Measurements from ENCODE around the gene ENTREP1. TPM values are rescaled to one million over a fixed set of nuclear protein-coding genes. Genes with fewer than 3 reads are reported as not detected.

Gene ENTREP1
- total RNA-seq, 2 experiments from 2014 or later: 0.08 to 0.14 TPM

DNA sequence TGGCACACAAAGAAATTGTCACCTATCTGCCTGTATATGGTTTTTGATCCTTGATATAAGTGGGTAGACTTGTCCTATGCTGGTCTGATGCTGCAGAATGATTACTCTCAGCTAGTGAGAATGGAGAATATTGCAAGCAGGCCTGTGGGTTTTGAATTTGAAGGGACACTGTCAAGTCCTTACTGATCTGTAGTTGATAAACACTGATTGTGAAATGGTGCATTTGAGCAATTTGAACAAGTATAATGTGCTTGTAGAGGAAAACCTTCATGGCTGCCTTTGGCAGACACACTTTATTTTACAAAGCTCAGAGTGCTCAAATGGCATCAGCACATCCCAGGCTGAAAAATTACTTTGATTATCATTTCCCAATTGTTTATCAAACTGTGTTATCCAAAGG lies 9.3 kb downstream of the ENTREP1 start:
- H3K9me3 ChIP-seq (ENCODE audit: control insufficient read depth in 1 of 2, insufficient read depth in 1 of 2, low read length in 2 of 2): no peaks in the 10 kb centered on the region
- intact Hi-C loops (cut with DNase I, micrococcal nuclease): no loop called here
- no peak for ATAC-seq (ENCODE audit: poor library complexity)
- no peak overlapping the region for H3K27ac ChIP-seq (ENCODE audit: low read depth in 1 of 2, low read length in 2 of 2)
- TF ChIP-seq, protein P1, sequence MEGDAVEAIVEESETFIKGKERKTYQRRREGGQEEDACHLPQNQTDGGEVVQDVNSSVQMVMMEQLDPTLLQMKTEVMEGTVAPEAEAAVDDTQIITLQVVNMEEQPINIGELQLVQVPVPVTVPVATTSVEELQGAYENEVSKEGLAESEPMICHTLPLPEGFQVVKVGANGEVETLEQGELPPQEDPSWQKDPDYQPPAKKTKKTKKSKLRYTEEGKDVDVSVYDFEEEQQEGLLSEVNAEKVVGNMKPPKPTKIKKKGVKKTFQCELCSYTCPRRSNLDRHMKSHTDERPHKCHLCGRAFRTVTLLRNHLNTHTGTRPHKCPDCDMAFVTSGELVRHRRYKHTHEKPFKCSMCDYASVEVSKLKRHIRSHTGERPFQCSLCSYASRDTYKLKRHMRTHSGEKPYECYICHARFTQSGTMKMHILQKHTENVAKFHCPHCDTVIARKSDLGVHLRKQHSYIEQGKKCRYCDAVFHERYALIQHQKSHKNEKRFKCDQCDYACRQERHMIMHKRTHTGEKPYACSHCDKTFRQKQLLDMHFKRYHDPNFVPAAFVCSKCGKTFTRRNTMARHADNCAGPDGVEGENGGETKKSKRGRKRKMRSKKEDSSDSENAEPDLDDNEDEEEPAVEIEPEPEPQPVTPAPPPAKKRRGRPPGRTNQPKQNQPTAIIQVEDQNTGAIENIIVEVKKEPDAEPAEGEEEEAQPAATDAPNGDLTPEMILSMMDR (IDR thresholded peaks at IDR 0.05): no peak
- Mint-ChIP-seq H3K27ac (no peak overlapping the region), H3K36me3 (ENCODE audit: low read depth) (no peaks in the 10 kb centered on the region), H3K4me1 (ENCODE audit: low read depth) (no peaks in the 10 kb centered on the region), H3K27me3 (peaks cover 24% of the 10 kb centered on the region), H3K4me3 (no peak overlapping the region), H3K9me3 (no peaks in the 10 kb centered on the region)
- no peak for DNase-seq
- H3K27me3 ChIP-seq (ENCODE audit: control insufficient read depth in 1 of 2, insufficient read depth in 2 of 2, low read length in 2 of 2): no peaks in the 10 kb centered on the region
- ChIA-PET CTCF (no interaction called here), POLR2A (no interaction called here)
- no peaks in the 10 kb centered on the region for H3K4me1 ChIP-seq (ENCODE audit: insufficient read depth, low read length)
- H3K4me3 ChIP-seq (ENCODE audit: low read length): no peak overlapping the region
- no peaks in the 10 kb centered on the region for H3K36me3 ChIP-seq (ENCODE audit: insufficient read depth, low read length)

DNA sequence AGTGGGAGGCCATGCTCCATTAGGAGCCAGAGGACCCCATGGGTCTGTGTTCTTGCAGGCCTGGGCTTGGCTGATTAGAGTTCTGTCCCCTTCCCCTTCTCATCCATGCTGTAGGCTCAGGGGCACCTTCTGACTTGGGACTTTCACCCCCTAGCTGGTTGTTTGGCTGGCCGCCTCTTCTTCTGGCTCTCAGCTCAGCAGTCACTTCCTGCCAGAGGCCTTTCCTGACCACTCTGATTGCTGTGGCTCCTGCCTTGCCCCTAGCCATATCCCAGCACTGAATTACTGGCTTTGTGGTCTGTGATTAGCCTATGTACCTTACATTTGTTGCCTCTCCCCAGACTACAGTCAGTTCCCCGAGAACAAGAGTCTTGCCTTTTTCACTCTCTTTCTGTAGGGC lies 14.6 kb downstream of the ENTREP1 start:
- Histone ChIP-seq H3K36me3 (ENCODE audit: insufficient read depth, low read length) (no peaks in the 10 kb centered on the region), H3K27ac (ENCODE audit: low read depth in 1 of 2, low read length in 2 of 2) (no peak overlapping the region), H3K27me3 (ENCODE audit: control insufficient read depth in 1 of 2, insufficient read depth in 2 of 2, low read length in 2 of 2) (no peaks in the 10 kb centered on the region), H3K9me3 (ENCODE audit: control insufficient read depth in 1 of 2, insufficient read depth in 1 of 2, low read length in 2 of 2) (no peaks in the 10 kb centered on the region), H3K4me1 (ENCODE audit: insufficient read depth, low read length) (no peaks in the 10 kb centered on the region), H3K4me3 (ENCODE audit: low read length) (no peak overlapping the region)
- Mint-ChIP-seq H3K9me3 (no peaks in the 10 kb centered on the region), H3K4me1 (ENCODE audit: low read depth) (no peaks in the 10 kb centered on the region), H3K36me3 (ENCODE audit: low read depth) (no peaks in the 10 kb centered on the region), H3K4me3 (no peak overlapping the region), H3K27ac (no peak overlapping the region), H3K27me3 (peaks cover 15% of the 10 kb centered on the region)
- DNase-seq: no peak
- TF ChIP-seq, protein P1 (IDR thresholded peaks at IDR 0.05): no peak
- POLR2A ChIA-PET: no interaction called here
- ATAC-seq (ENCODE audit: poor library complexity): no peak
- intact Hi-C loops (cut with DNase I, micrococcal nuclease): no loop called here
- CTCF ChIA-PET: no interaction called here

DNA sequence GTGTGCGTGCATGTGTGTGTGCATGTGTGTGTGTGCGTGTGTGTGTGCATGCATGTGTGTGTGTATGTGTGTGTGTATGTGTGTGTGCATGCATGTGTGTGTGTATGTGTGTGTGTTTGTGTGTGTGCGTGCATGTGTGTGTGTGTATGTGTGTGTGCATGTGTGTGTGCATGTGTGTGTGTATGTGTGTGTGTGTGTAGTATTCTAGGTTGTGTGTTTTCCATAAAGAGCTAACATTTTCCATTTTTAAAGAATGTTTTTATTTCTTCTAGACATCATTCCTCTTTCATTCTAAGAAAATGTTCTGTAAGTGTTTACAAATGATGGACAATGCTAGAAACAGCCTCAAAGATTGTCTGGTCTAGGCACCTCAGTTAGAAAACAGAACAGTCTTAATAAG lies 15.6 kb downstream of the ENTREP1 start:
- Histone ChIP-seq H3K27ac (ENCODE audit: low read depth in 1 of 2, low read length in 2 of 2) (no peak overlapping the region), H3K4me1 (ENCODE audit: insufficient read depth, low read length) (no peaks in the 10 kb centered on the region), H3K27me3 (ENCODE audit: control insufficient read depth in 1 of 2, insufficient read depth in 2 of 2, low read length in 2 of 2) (no peaks in the 10 kb centered on the region), H3K4me3 (ENCODE audit: low read length) (no peak overlapping the region), H3K36me3 (ENCODE audit: insufficient read depth, low read length) (no peaks in the 10 kb centered on the region), H3K9me3 (ENCODE audit: control insufficient read depth in 1 of 2, insufficient read depth in 1 of 2, low read length in 2 of 2) (no peaks in the 10 kb centered on the region)
- Mint-ChIP-seq H3K27me3 (peaks cover 13% of the 10 kb centered on the region), H3K27ac (no peak overlapping the region), H3K9me3 (no peaks in the 10 kb centered on the region), H3K36me3 (ENCODE audit: low read depth) (no peaks in the 10 kb centered on the region), H3K4me1 (ENCODE audit: low read depth) (no peaks in the 10 kb centered on the region), H3K4me3 (no peak overlapping the region)
- ATAC-seq (ENCODE audit: poor library complexity): no peak
- ChIA-PET CTCF (no interaction called here), POLR2A (no interaction called here)
- DNase-seq: no peak
- intact Hi-C loops (cut with DNase I, micrococcal nuclease): no loop called here
- TF ChIP-seq, protein P1 (IDR thresholded peaks at IDR 0.05): no peak

All from CD4-positive, alpha-beta T cell (primary cell).